Endothelial cell (in vitro differentiated cells): ENCODE measurements around the gene ZFAND3. TPM values are rescaled to one million over a fixed set of nuclear protein-coding genes. Genes with fewer than 3 reads are reported as not detected.
A peak's percentile ranks its signal among the peaks of the same experiment; 100 is the strongest.

Experiments used
- DNase-seq: peaks from one replicate; pipeline ENCODE4 v3.0.0; 2021; ENCODE audit warnings: low spot score
- H3K27ac Mint-ChIP-seq: one replicate; pipeline ENCODE4 v1.8.0; 2021; ENCODE audit warnings: mixed read lengths, inconsistent platforms; ENCODE audit not compliant: unreplicated experiment
- H3K27me3 Mint-ChIP-seq: one replicate; pipeline ENCODE4 v1.8.0; 2021; ENCODE audit warnings: mild to moderate bottlenecking, moderate library complexity, mixed read lengths, inconsistent platforms; ENCODE audit not compliant: unreplicated experiment
- H3K36me3 Mint-ChIP-seq: one replicate; pipeline ENCODE4 v1.8.0; 2021; ENCODE audit warnings: mild to moderate bottlenecking, low read depth, mixed read lengths, inconsistent platforms; ENCODE audit not compliant: unreplicated experiment
- H3K4me1 Mint-ChIP-seq: one replicate; pipeline ENCODE4 v1.8.0; 2021; ENCODE audit warnings: mild to moderate bottlenecking, mixed read lengths, inconsistent platforms; ENCODE audit not compliant: unreplicated experiment
- H3K4me3 Mint-ChIP-seq: one replicate; pipeline ENCODE4 v1.8.0; 2021; ENCODE audit warnings: mild to moderate bottlenecking, mixed read lengths, inconsistent platforms; ENCODE audit not compliant: unreplicated experiment
- H3K9me3 Mint-ChIP-seq: one replicate; pipeline ENCODE4 v1.8.0; 2021; ENCODE audit warnings: mixed read lengths, inconsistent platforms; ENCODE audit not compliant: unreplicated experiment
- total RNA-seq: library from RNA; stranded (reverse); fragmentation: NEBNext Ultra II Directional; extraction: Animal tissue kit (Norgen Biotek cat#: 25700); gene quantifications from one replicate; pipeline ENCODE4 v1.2.1, GENCODE V29; 2021; ENCODE audit not compliant: unreplicated experiment
- TF ChIP-seq, protein P1 (sequence below): fragments of 200-600 bp; sonication (generic); IDR thresholded peaks from one replicate; pipeline ENCODE4 v1.5.0; 2021; ENCODE audit warnings: antibody characterized with exemption; ENCODE audit not compliant: unreplicated experiment

The ZFAND3 gene
- total RNA-seq, 1 donor from 2014 or later = 96.3 TPM

- DNase-seq = no peak
- Mint-ChIP-seq H3K27ac (no peak overlapping the region), H3K4me1 (peaks cover 32% of the 10 kb centered on the region), H3K9me3 (no peaks in the 10 kb centered on the region), H3K27me3 (peaks cover 2% of the 10 kb centered on the region), H3K36me3 (no peaks in the 10 kb centered on the region), H3K4me3 (no peak overlapping the region)
- TF ChIP-seq, protein P1, sequence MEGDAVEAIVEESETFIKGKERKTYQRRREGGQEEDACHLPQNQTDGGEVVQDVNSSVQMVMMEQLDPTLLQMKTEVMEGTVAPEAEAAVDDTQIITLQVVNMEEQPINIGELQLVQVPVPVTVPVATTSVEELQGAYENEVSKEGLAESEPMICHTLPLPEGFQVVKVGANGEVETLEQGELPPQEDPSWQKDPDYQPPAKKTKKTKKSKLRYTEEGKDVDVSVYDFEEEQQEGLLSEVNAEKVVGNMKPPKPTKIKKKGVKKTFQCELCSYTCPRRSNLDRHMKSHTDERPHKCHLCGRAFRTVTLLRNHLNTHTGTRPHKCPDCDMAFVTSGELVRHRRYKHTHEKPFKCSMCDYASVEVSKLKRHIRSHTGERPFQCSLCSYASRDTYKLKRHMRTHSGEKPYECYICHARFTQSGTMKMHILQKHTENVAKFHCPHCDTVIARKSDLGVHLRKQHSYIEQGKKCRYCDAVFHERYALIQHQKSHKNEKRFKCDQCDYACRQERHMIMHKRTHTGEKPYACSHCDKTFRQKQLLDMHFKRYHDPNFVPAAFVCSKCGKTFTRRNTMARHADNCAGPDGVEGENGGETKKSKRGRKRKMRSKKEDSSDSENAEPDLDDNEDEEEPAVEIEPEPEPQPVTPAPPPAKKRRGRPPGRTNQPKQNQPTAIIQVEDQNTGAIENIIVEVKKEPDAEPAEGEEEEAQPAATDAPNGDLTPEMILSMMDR = no peak
Measured at GRCh38 chr6:37826993-37827392, 7.5 kb downstream of the ZFAND3 start.

GRCh38 chr6:37827603-37828265, 8.2 kb downstream of the ZFAND3 start:
- Mint-ChIP-seq H3K36me3 (no peaks in the 10 kb centered on the region), H3K4me3 (no peak overlapping the region), H3K27ac (peak overlapping the region; percentile 45), H3K4me1 (peaks cover 27% of the 10 kb centered on the region), H3K27me3 (peaks cover under 1% of the 10 kb centered on the region), H3K9me3 (no peaks in the 10 kb centered on the region)
- TF ChIP-seq, protein P1 = no peak
- no peak for DNase-seq

DNA sequence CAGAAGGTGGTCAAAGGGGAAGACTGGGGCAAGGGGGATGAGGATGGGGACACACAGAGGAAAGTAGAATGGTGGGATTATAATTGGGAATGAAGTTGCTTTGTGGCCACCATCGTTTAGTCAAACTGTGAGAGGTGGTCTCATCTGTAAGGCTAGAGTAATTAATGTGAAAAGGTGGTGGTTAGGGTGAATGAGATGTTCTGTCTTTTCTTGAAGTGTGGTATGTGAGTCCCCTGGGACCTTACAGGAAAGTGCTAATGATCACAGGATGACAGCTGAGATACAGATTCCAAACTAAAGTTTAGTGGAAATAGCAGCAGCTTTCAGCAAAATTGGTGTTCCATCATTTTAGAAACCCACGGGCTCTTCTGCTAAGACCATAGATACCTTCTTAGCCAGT, 10.7 kb downstream of the ZFAND3 start:
- no peak for DNase-seq

GRCh38 chr6:37831457-37831856, 11.9 kb downstream of the ZFAND3 start:
- Mint-ChIP-seq H3K4me1 (peaks cover 19% of the 10 kb centered on the region), H3K4me3 (no peak overlapping the region), H3K27ac (no peak overlapping the region)

More for the DNA sequence above, 10.7 kb downstream of the ZFAND3 start:
- Mint-ChIP-seq H3K9me3 (no peaks in the 10 kb centered on the region), H3K27ac (no peak overlapping the region), H3K36me3 (peaks cover 6% of the 10 kb centered on the region), H3K27me3 (no peaks in the 10 kb centered on the region), H3K4me3 (no peak overlapping the region), H3K4me1 (peaks cover 19% of the 10 kb centered on the region)
- TF ChIP-seq, protein P1 = no peak

DNA sequence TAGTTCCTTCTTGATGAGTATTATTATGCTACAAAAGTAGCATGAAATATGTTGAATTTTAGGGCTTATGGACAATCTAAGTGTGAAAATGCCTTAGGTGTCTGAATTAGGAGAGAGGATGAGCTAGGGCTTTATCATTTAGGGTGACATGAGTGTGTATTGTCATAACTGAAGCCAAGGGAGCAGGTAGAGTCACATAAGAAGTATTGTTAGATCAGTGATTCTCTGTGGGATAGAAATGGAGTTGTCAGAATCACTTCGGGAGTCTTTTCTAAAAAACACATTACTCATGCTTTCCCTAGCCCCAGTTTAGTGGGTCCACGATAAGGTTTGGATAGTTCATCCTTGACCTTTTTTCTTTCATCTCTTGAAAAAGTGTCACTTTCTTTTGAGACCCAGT, 16.4 kb downstream of the ZFAND3 start:
- no peaks in the 10 kb centered on the region for H3K9me3 Mint-ChIP-seq
- TF ChIP-seq, protein P1 = no peak
- H3K27ac Mint-ChIP-seq = no peak overlapping the region
- no peaks in the 10 kb centered on the region for H3K27me3 Mint-ChIP-seq
- peaks cover 4% of the 10 kb centered on the region for H3K4me1 Mint-ChIP-seq
- no peak overlapping the region for H3K4me3 Mint-ChIP-seq
- DNase-seq = no peak
- peaks cover 6% of the 10 kb centered on the region for H3K36me3 Mint-ChIP-seq

More at GRCh38 chr6:37831457-37831856, 11.9 kb downstream of the ZFAND3 start:
- DNase-seq = no peak
- Mint-ChIP-seq H3K9me3 (no peaks in the 10 kb centered on the region), H3K27me3 (no peaks in the 10 kb centered on the region), H3K36me3 (peaks cover 6% of the 10 kb centered on the region)
- TF ChIP-seq, protein P1 = no peak
